ENCODE measurements around the gene TECR.
"Not testable (repeated sequence)": the region's sequence is repeated elsewhere in the genome, so short reads cannot be mapped to it uniquely, and the experiment has no call there.

- not testable (repeated sequence) for TF ChIP-seq CTCF (IDR thresholded peaks at IDR 0.05; ENCODE audit: poor library complexity, severe bottlenecking); TAF1 (IDR thresholded peaks at IDR 0.05; ENCODE audit: low read depth)
Measured at GRCh38 chr19:14585187-14585586, 55.8 kb downstream of the TECR start.
